Measurements from ENCODE around the gene KLHL8. TPM values are rescaled to one million over a fixed set of nuclear protein-coding genes. Genes with fewer than 3 reads are reported as not detected.
A peak's percentile ranks its signal among the peaks of the same experiment; 100 is the strongest.

Gene KLHL8
- total RNA-seq, 4 donors from 2014 or later = 6.9 to 12.4 (median 11.3) TPM

DNA sequence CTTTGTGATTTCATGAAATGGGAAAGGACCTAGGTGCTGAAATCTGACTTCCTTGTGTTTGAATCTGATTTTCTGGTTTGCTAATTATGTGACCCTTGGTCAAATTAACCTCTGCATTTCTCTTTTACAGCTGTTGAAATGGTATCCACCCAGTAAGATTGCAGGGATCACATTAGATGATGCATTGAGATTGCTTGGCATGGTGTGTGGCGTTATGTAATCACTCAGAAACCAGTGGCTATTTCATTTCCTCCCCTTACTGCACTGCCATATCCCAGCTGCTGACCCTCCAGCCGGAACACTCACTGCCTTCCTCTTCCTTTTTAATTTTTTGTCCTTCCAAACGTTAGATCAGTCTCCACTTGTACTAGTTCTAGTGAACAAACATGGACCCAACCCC lies 79.0 kb downstream of the KLHL8 start:
- Histone ChIP-seq H3K27me3 (no peaks in the 10 kb centered on the region), H3K9me3 (no peaks in the 10 kb centered on the region), H3K27ac (peak overlapping the region in 1 of 4 donors; percentile 23), H3K4me1 (peaks cover 0 to 13% (median 0%) of the 10 kb centered on the region in 4 donors), H3K36me3 (peaks cover 0 to 28% (median 0%) of the 10 kb centered on the region in 3 donors), H3K4me3 (no peak overlapping the region)
- DNase-seq = peak in 1 of 3 donors; percentile 62
- TF ChIP-seq POLR2A (IDR thresholded peaks at IDR 0.05) (no peak), CTCF (IDR thresholded peaks at IDR 0.05) (no peak)

- no peaks in the 10 kb centered on the region for H3K27me3 ChIP-seq
- H3K27ac ChIP-seq = no peak overlapping the region
- DNase-seq = no peak
- no peak overlapping the region for H3K4me3 ChIP-seq
- H3K36me3 ChIP-seq = peaks cover 0 to 87% (median 0%) of the 10 kb centered on the region in 3 donors
- no peaks in the 10 kb centered on the region for H3K9me3 ChIP-seq
- TF ChIP-seq POLR2A (IDR thresholded peaks at IDR 0.05) = no peak
- no peak for TF ChIP-seq CTCF (IDR thresholded peaks at IDR 0.05)
- no peaks in the 10 kb centered on the region for H3K4me1 ChIP-seq
Measured at GRCh38 chr4:87134122-87134521, 86.3 kb downstream of the KLHL8 start.

DNA sequence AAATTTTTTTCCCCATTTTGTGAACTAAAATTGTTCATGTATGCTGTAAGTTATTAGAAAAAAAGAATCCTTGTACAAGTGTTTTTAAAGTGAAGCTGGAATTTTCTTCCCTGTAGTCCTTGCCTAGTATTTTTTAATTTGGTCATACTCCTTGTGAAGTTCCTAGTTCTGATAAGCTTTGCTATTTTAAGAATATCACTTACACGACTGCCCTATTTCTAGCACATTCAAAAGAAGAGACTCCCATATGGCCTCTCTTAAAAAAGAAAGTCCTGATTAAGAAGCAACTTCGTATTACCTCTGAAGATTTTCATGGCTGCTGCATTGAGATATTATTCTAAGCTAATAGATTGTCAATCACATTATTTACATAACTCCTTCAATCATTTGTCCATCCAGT lies 87.2 kb downstream of the KLHL8 start:
- Histone ChIP-seq H3K4me3 (no peak overlapping the region), H3K4me1 (no peaks in the 10 kb centered on the region), H3K36me3 (peaks cover 0 to 97% (median 0%) of the 10 kb centered on the region in 3 donors), H3K27me3 (no peaks in the 10 kb centered on the region), H3K9me3 (no peaks in the 10 kb centered on the region), H3K27ac (no peak overlapping the region)
- DNase-seq = no peak
- TF ChIP-seq CTCF (IDR thresholded peaks at IDR 0.05) (no peak), POLR2A (IDR thresholded peaks at IDR 0.05) (no peak)

DNA sequence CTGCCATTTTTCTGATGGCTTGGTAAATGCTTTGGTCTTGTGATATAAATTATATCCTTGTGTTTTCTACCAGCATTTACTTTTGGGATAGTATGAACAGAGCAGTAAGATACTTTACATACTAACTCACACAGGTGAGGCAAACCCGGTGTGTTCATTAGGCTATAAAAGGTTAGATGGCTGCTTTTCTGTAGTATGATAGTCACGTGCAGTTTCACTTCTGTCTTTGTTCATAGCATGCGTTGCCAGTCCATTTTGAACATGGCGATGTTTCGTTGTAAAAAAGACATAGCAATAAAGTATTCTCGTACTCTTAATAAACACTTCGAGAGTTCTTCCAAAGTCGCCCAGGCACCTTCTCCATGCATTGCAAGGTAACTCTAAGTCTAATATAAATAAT lies 88.4 kb downstream of the KLHL8 start:
- Histone ChIP-seq H3K4me1 (no peaks in the 10 kb centered on the region), H3K36me3 (peaks cover 0 to 98% (median 0%) of the 10 kb centered on the region in 3 donors), H3K27me3 (no peaks in the 10 kb centered on the region), H3K9me3 (no peaks in the 10 kb centered on the region), H3K27ac (no peak overlapping the region), H3K4me3 (no peak overlapping the region)
- DNase-seq = no peak
- TF ChIP-seq POLR2A (IDR thresholded peaks at IDR 0.05) = no peak
- no peak for TF ChIP-seq CTCF (IDR thresholded peaks at IDR 0.05)

DNA sequence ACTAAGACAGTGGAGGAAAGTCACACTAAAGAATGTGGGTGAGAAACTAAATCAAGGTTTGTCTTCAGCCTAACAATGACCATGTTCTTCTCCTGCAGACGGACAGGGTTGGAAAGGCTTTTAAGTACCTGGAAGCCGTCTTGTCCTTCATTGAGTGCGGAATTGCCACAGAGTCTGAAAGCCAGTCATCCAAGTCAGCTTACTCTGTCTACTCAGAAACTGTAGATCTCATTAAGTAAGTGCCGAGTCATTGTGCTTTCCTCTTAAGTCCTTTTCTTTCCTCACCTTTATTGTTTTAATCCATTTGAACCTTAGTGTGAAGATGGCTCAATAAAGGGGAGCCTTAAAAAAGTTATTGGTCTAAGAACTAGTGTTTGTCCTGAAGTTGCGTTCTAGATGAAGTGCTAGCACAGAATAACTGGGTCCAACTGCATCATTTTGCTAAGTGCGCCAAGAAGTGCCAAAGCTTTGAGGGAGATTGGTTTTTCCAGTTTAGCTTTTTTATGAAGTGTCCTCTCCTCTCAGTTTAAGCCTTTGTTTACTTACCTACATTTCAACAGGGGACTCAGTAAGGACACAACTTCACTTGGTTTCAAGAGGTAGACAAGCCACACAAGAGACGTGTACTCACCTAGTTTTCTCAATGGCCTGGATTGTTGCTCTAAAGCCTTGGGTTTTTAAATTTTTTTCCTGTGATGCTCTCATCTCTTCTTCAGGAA lies 89.3 kb downstream of the KLHL8 start:
- no peak for DNase-seq
- no peaks in the 10 kb centered on the region for H3K27me3 ChIP-seq
- TF ChIP-seq POLR2A (IDR thresholded peaks at IDR 0.05) = no peak
- TF ChIP-seq CTCF (IDR thresholded peaks at IDR 0.05) = no peak
- H3K27ac ChIP-seq = no peak overlapping the region
- peaks cover 0 to 92% (median 0%) of the 10 kb centered on the region in 3 donors for H3K36me3 ChIP-seq
- no peaks in the 10 kb centered on the region for H3K9me3 ChIP-seq
- no peak overlapping the region for H3K4me3 ChIP-seq
- no peaks in the 10 kb centered on the region for H3K4me1 ChIP-seq
